Measurements from ENCODE around the gene BCL11B. TPM values are rescaled to one million over a fixed set of nuclear protein-coding genes. Genes with fewer than 3 reads are reported as not detected.

Gene BCL11B
- total RNA-seq (2014; rRNA removed; shearing (Covaris generic)): not detected in 2 replicates

GRCh38 chr14:99271951-99272631 is at the start of gene BCL11B:
BCL11B (minus strand) TSS chr14:99272197; CDS start chr14:99271218, 979 bp downstream.
- in situ Hi-C loops (cut with HindIII; ENCODE audit: low sequenced_read_pairs): no loop called here
- peak; percentile 60 for DNase-seq (ENCODE audit: low spot score)

GRCh38 chr14:99321236-99321925 is 49.4 kb upstream of the BCL11B start:
- in situ Hi-C loops (cut with HindIII; ENCODE audit: low sequenced_read_pairs): no loop called here
- DNase-seq (ENCODE audit: low spot score): no peak

- in situ Hi-C loops (cut with HindIII; ENCODE audit: low sequenced_read_pairs): no loop called here
These were observed 48.7 kb upstream of the BCL11B start for GRCh38 chr14:99320621-99321235.

GRCh38 chr14:99320105-99320572 is 48.1 kb upstream of the BCL11B start:
- peak; percentile 18 for DNase-seq (ENCODE audit: low spot score)
- in situ Hi-C loops (cut with HindIII; ENCODE audit: low sequenced_read_pairs): no loop called here

More at GRCh38 chr14:99320621-99321235, 48.7 kb upstream of the BCL11B start:
- peak; percentile 2 for DNase-seq (ENCODE audit: low spot score)

- DNase-seq (ENCODE audit: low spot score): no peak
- in situ Hi-C loops (cut with HindIII; ENCODE audit: low sequenced_read_pairs): no loop called here
These were observed 46.9 kb upstream of the BCL11B start for GRCh38 chr14:99318959-99319295.

GRCh38 chr14:99318091-99318958 is 46.3 kb upstream of the BCL11B start:
- DNase-seq (ENCODE audit: low spot score): no peak
- in situ Hi-C loops (cut with HindIII; ENCODE audit: low sequenced_read_pairs): no loop called here

GRCh38 chr14:99317231-99318090 is 45.5 kb upstream of the BCL11B start:
- in situ Hi-C loops (cut with HindIII; ENCODE audit: low sequenced_read_pairs): no loop called here
- DNase-seq (ENCODE audit: low spot score): no peak

- in situ Hi-C loops (cut with HindIII; ENCODE audit: low sequenced_read_pairs): no loop called here
These were observed 44.5 kb upstream of the BCL11B start for GRCh38 chr14:99316281-99317163.

GRCh38 chr14:99315197-99315596 is 43.2 kb upstream of the BCL11B start:
- DNase-seq (ENCODE audit: low spot score): no peak
- in situ Hi-C loops (cut with HindIII; ENCODE audit: low sequenced_read_pairs): no loop called here

More at GRCh38 chr14:99316281-99317163, 44.5 kb upstream of the BCL11B start:
- DNase-seq (ENCODE audit: low spot score): no peak

- DNase-seq (ENCODE audit: low spot score): no peak
- in situ Hi-C loops (cut with HindIII; ENCODE audit: low sequenced_read_pairs): no loop called here
These were observed 42.6 kb upstream of the BCL11B start for GRCh38 chr14:99314623-99315022.

- DNase-seq (ENCODE audit: low spot score): no peak
- in situ Hi-C loops (cut with HindIII; ENCODE audit: low sequenced_read_pairs): no loop called here
These were observed 41.2 kb upstream of the BCL11B start for GRCh38 chr14:99313234-99313633.

- DNase-seq (ENCODE audit: low spot score): no peak
- in situ Hi-C loops (cut with HindIII; ENCODE audit: low sequenced_read_pairs): no loop called here
These were observed 40.1 kb upstream of the BCL11B start for GRCh38 chr14:99312106-99312505.

GRCh38 chr14:99309220-99309766 is 37.3 kb upstream of the BCL11B start:
- DNase-seq (ENCODE audit: low spot score): no peak
- in situ Hi-C loops (cut with HindIII; ENCODE audit: low sequenced_read_pairs): no loop called here

- no peak for DNase-seq (ENCODE audit: low spot score)
- in situ Hi-C loops (cut with HindIII; ENCODE audit: low sequenced_read_pairs): no loop called here
These were observed 32.2 kb upstream of the BCL11B start for GRCh38 chr14:99304208-99304607.

- in situ Hi-C loops (cut with HindIII; ENCODE audit: low sequenced_read_pairs): no loop called here
These were observed 28.2 kb upstream of the BCL11B start for GRCh38 chr14:99300190-99300589.

GRCh38 chr14:99296517-99296916 is 24.5 kb upstream of the BCL11B start:
- in situ Hi-C loops (cut with HindIII; ENCODE audit: low sequenced_read_pairs): no loop called here
- no peak for DNase-seq (ENCODE audit: low spot score)

More at GRCh38 chr14:99300190-99300589, 28.2 kb upstream of the BCL11B start:
- no peak for DNase-seq (ENCODE audit: low spot score)
